GM18508 (cell line): ENCODE results near the gene CAMK2N1.

ENCODE experiments used
- ATAC-seq: cut with Tn5 transposase; IDR thresholded peaks from one replicate; pipeline ENCODE4 v1.9.1; 2021; ENCODE audit warnings: moderate number of reproducible peaks; ENCODE audit not compliant: insufficient read depth, unreplicated experiment

Gene CAMK2N1

DNA sequence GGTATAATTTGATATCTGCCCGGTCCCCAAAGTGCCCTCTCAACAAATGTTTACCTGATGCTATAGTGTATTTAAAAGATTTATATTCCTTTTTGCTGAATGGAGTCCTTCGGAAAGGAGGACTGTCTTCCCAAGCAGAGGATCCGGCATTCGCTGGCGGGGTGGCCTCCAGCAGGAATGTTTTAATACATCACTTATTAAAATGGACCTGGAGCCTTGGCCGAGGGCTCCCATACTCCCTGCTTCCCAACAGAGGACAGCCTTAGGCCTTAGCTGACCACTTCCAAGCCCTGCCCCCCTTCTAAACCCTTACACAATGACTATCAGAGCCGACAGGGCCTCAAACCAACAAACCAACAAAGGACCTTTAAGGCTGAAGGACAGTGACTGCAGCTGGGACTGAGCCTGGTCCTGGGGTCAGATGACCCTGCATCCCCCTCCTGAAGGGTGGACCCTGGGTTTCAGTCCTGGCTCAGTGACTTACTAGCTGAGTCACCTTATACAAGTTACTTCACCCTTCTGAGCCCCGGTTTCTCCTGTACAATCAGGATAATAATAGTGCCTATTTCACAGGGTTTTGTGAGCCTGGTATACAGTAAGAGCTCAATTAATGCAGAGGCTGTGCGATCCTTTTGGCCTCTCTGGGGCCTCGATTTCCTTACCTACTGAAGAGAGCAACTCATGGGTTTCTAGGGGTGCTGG is 5.6 kb downstream of the CAMK2N1 start:
- no peak for ATAC-seq

DNA sequence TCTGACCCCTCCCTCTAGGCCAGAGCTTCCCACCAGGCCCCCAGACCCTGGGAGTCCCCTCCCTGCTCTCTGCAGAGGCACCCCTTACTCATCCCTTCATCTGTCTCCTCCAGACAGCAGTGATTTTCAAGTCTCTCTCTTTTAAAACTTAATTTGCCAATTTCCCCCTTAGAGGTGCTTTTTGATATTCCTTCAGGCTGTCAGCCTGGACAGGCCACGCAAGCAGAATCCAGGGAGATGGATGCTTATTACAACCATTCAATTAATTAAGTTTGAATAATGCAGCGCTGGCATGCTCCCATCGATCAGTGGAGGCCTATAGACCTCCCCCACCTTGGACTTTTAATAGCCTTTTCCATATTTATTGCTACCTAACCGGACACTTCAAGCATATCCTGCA is 6.2 kb downstream of the CAMK2N1 start:
- ATAC-seq, result no peak

DNA sequence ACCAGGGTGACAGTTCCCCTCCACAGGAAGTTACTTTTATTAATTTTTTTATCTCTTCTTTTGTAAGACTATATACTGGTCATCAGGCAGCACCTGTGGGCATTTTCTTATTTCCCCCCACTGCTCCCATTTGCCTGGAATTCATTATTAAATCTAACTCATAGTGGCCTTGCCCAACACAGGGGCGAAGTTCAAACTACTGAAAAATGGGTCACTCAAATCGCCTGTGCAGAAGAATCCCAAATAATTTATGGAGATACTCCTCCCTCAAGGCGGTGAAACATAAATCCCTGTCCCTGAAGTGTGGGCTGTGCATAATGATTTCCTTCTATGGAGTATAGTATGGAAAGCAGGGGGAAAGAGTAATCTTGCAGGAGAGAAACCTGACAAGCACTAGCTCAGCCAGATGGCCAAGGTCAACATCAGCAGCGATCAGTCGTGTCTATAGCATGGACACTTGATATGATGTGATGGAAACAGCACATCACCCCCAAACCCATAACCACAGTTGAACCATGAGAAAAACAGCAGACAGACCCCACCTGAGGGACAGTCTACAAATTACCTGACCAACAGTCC is 7.9 kb downstream of the CAMK2N1 start:
- no peak for ATAC-seq

DNA sequence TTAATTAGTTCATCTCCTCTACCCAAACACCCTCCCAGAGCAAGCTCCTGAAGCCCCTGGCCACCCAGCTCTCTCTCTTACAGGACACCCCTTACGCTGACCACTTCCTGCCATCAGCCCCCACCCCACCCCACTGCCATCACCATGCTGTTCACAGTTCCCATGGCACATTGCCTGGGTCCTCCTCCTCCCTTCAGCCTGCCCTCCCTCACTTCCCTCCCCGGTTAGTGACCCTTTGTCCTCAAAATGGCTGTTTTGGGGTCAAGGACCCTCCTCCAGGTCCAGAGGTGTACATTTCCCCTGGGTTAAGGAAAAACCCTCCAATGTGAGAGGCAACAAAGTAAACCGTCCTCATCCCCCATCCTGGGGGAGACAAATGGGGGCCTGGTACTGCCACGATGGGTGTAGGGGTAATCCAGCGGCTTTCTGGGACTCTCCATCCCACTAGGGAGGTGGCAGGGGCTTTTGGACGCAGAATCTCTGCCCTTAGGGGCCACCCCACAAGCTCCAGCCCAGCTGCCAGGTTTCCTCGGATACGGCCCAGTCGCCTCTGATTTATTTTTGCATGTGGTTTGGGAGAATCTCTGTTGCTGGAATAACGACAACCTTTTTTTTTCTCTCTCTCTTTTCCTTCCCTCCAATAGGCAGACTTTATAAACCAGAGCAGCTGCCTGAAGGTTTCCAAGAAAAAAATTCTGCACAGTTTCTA is 8.5 kb downstream of the CAMK2N1 start:
- no peak for ATAC-seq

DNA sequence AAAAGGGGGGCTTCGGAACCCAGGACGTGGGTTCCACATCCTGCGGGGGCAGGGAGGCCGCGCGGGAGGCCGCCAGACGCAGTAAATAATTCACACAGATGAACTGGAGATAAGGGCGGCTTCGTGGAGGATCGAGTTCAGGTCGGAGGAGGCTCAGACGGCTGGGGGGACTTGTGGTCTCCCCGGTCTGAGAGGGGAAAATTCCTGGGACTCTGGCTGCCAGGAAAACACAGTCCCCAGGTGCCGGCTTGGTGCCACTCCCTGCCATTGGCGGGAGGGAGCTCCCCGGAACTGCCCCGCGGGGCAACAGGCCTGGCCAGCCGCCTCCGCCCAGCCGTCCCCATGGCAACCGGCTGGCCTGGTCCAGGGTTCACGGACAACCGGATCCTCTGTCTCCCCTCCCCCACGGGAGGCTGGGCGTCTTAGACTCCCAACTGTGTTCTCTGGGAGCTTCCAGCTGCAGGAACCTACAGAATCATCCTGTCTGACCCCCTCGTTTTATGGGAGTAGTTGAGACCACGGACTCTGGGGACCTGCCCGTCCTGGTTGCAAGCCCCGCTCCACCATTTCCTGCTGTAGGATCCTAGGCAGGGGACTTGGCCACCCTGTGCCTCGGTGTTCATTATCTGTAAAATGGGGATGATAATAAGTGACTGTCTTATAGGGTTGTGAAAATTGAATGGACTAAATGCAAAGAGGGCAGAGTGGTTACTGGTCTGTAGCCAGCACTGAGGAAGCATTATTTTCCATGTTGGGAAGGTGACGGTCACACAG is 9.6 kb downstream of the CAMK2N1 start:
- ATAC-seq, result no peak

DNA sequence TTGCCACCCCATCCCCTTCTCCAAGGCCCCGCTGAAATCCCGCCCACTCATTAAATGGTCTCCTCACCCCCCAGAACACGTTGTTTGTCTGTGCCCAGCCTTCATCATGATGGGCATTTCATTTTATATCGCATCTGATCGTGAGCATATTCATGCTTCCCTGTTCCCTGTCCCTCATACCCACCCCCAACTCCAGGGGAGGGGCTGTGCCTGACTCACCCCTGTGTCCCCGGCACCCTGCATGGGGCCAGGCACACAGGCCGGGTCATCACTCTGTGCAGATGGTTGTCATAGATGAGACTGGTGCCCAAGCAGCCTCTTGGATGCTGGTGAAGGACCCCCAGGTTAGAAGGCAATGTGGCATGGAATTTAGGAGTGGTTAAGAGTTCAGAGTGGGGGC is 11.0 kb downstream of the CAMK2N1 start:
- no peak for ATAC-seq

DNA sequence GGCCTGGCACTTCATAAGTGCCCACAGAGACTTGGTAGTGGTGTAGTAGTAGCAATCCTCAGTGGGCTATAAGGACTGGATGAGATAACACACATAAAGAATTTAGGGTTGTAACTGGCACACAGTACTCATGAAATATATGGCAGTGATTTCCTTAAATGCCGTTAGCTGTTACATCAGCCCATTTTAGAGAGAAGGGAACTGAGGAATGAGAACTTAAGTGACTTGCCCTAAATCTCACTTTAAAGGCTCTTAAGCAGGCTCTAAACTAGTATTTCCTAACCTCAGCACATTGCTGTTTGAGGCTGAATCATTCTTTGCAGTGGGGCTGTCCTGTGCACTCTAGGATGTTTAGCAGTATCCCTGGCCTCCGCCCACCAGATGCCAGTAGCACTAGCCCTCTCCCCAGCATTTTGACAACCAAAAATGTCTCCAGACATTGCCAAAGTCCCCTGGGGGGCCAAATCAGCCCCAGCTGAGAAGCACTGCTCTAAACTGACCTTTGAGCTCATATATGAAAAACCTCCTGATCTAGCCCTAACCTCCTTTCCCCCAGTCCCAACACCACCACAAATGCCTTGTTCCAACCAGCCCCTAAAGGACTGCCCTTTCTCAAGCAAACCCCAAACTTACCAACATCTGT is 11.6 kb downstream of the CAMK2N1 start:
- no peak for ATAC-seq

DNA sequence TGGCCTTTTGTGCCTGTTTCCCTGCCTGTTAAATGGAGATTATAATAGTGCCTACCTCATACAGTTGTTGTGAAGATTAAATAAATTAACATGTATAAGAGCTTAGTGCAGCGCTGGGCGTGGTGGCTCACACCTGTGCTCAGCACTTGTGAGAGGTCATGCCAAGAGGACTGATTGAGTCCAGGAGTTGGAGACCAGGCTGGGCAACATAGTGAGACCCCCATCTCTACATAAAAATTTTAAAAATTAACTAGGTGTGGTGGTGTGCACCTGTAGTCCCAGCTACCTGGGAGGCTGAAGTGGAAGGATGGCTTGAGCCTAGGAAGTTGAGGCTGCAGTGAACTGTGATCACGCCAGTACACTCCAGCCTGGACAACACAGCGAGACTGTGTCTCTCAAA is 12.1 kb downstream of the CAMK2N1 start:
- ATAC-seq, result no peak

DNA sequence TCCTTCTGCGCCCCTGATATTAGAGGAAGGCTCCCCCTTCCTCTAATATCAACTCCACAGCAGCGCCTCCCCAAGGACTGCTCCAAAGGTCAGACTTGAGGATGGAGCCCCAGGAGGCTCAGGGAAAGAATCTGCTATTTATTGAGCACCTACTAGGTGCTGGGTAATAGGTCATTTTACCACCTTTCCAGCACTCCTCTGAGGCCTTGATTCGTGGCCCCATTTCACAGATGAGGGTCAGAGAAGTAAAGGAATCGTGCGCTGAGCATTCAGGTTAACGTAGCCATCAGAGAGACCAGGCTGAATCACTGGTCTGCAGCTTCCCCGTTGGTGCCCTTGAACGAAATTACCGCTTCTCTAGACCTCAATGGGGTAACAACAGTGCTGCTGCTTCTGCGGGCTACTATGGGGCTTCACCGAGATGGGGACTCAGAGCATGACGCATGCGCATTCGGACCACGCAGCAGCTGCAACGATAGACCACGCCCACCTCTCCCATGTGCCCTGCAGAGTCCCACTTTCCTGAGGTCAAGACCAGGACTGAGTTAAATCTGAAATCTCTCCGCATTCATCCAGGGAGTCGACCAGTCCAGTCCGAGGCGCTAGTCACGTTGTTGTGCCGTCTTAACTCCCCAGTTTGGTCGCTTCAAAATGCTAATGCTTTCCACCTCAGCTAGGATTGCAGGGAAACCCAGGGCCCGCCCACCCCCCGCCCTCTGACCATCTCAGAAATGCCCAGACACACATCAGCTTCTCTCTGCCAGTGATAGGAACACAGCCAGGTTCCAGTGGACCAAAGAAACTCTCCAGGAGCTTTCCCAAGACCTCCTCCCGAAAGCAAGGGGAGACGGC is 12.9 kb downstream of the CAMK2N1 start:
- ATAC-seq, result no peak

DNA sequence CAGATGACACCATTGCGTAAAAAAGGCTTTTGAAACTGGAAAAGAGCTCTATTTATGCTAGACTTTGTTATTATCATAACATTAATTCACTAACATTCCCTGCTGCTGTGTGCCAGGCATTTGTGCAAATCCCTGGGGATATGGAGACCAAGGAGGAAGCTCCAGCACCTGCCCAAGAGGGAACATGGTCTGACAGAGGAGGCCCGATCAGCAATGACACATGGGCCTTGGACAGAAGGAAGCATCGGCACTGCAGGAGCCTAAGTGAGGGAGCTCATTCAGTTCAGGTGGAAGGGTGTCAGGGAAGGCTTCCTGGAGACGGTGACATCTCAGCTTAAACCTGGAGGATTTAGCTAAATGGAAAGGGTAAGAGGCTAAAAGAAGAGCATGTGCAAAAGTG is 13.9 kb downstream of the CAMK2N1 start:
- no peak for ATAC-seq

DNA sequence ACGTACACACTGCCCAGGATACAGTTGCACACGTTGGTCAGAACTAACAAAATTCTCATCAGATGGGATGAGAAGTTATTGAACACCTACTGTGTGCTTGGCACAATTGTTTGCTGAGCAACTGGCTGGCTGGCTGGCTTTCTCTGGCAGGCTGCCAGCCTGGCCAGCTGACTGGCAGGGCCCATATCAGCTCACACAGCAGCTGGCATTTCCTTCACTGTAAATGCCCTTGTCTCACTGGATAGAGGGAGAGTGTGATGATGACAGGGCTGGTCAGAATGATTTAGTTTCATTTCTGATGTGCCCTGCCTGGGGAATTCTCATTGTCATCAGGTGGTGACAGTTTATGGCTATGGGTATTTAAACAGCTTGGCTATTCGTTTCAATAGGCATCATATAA is 15.8 kb downstream of the CAMK2N1 start:
- ATAC-seq, result no peak

DNA sequence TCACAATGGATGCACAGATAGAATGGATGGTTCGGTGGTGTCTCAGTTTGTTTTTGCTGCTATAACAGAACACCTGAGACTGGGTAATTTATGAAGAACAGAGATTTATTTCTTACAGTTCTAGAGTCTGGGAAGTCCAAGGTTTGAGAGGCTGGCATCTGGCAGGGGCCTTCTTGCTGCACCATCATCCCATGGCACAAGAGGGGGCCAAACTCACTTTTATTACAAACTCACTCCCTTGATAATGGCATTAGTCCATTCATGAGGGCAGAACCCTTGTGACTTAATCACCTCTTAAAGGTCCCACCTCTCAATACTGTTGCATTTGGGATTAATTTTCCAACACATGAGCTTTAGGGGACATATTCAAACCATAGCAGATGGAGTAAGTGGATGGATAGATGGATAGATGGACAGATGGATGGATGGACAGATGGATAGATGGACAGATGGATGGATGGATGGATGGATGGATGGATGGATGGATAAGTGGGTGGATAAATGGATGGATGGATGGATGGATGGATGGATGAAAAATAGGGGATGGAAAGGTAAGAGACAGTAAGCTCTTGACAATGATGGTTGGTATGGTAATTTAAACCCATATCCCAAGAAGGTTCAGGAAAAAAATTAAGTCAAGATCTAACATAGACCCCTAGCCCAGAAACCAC is 16.5 kb downstream of the CAMK2N1 start:
- no peak for ATAC-seq

DNA sequence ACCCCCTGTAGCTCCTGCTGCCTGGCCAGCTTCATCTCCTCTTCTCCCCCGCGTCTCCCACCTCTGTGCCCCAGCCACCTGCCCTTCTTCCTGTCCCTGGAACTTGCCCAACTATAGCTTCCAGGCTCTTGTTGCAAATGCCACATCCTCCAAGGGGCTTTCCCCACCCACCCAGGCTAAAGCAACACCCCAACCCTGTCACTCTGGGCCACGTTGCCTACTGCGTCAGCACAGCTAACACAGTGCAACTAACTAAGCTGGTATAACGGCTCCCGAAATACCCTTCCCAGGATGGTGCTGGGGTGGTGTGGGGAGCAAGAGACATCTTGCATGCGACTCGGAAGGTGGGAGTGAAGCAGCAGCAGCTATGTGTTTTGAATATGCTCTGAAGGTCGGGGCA is 19.7 kb downstream of the CAMK2N1 start:
- ATAC-seq, result no peak

DNA sequence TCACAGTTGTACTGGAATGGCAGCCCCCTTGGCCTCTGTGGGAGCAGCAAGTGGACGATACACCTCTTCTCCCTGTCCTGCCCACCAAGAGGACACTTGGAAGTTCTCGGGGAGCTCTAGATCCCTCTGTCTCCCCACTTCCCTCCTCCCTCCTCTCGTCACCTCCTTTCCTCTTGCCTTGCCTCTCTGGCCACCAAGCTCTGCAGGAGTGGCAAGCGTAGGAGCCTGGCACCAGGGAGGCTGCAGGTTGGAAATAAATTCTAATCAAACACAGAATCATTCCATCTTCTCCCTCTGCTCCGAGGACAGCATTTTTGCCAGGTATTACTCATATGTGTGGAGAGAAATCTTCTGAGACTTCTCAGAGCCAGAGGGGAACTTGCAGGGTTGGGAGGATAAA is 20.8 kb downstream of the CAMK2N1 start:
- ATAC-seq, result no peak

DNA sequence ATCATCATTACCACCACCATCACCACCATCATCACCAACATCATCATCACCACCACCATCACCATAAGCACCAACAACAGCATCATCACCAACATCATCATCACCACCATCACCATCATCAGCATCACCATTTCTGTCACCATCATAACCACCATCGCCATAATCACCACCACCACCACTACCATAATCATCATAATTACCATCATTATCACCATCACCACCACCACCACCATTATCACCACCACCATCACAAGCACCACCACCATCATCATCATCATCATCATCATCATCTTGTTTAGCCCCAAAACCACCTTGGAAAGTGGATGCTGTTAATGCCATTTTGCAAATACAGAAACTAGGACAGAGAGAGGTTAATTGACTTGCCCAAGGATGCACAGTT is 22.5 kb downstream of the CAMK2N1 start:
- ATAC-seq, result no peak

DNA sequence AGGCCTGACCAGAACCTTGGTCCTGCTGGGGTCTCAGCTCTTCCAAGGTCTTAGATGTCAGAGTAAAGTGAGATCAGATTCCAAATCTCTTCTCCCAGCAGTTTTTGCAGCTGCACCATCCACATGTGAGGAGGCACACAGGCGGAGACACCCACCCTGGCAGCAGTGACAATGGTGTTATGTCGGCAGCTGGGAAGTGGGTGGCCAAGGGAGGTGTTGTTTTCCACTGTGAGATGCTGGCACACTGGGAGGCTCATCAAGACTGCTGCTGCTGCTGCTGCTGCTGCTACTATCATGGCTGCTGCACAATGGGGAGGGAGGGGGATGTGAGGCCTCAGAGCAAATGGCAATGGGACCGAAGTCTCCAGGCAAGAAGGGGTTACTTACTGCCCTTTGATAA is 23.6 kb downstream of the CAMK2N1 start:
- ATAC-seq, result no peak

DNA sequence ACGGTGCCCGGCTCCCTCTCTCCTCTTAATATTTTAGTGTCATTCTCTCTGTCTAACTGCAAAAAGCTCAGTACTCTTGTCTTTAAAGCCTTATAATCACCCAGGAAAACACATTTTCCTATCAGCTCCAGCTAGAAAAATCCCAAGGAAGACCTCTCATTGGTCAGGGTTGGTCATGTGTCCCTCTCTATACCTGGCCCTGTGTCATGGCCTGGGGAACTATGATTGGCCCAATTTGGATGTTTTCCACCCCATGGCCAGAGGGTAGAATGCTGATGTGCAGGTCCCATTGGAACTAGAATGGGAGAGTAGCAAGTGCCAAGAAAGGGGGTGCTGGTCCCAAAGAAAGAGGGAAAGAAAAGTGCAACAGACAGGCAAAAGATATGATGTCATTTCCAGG is 27.3 kb downstream of the CAMK2N1 start:
- no peak for ATAC-seq

DNA sequence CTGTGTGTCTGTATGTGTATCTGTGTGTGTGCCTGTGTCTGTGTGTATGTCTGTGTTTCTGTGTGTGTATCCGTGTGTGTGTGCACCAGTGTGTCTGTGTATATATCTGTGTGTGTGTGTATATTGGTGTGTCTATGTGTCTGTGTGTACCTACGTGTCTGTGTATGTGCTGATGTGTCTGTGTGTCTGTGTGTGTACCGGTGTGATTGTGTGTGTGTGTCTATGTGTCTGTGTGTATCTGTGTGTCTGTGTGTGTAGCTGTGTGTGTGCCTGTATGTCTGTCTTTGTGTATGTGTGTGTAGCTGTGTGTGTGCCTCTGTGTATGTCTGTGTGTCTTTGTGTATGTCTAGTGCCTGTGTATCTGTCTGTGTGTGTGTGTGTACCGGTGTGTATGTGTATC is 32.0 kb downstream of the CAMK2N1 start:
- no peak for ATAC-seq

DNA sequence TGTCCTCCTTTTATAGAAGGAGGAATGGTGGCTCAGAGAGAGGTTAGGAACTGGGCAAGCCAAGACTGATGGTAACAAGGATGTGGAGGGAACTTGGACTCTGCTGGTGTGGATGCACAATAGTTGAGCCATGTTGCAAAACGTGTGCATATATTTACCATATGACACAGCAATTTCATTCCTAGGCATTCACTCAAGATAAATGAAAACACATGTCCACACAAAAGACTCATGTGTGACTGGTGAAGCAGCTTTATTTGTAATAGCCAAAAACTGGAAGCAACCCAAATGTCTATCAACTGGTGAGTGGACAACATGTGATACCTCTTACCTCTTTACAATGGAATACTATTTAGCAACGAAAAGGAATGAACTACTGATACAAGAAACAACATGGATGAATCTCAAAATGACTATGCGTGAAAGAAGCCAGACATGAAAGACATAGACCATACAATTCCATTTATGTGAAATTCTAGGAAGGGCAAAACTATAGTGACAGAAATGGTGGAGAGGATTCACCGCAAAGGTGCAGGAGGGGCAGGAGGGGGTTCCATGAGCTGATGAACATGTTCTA is 36.2 kb downstream of the CAMK2N1 start:
- ATAC-seq, result no peak
